Stimulated activated CD8-positive, alpha-beta memory T cell treated with anti-CD3 and anti-CD28 coated beads, Interleukin-12 subunit alpha, Interleukin-12 subunit beta, amount 100 ng/mL, for 1 hour (primary cell): ENCODE data around the gene PNPLA1.
"Not testable (repeated sequence)": the region's sequence is repeated elsewhere in the genome, so short reads cannot be mapped to it uniquely, and the experiment has no call there.

ENCODE experiments used
- DNase-seq: peaks from one replicate; pipeline ENCODE4 v3.0.0-alpha.2; 2020; ENCODE audit warnings: low read depth

PNPLA1 gene

GRCh38 chr6:36336208-36336710 lies 66.4 kb downstream of the PNPLA1 start:
- no peak for DNase-seq

GRCh38 chr6:36336779-36337241 lies 67.0 kb downstream of the PNPLA1 start, which contains the start of gene BNIP5:
Gene BNIP5 (minus strand): TSS chr6:36336888. CDS start chr6:36330690, 6,198 bp downstream.
- DNase-seq, result no peak

DNA sequence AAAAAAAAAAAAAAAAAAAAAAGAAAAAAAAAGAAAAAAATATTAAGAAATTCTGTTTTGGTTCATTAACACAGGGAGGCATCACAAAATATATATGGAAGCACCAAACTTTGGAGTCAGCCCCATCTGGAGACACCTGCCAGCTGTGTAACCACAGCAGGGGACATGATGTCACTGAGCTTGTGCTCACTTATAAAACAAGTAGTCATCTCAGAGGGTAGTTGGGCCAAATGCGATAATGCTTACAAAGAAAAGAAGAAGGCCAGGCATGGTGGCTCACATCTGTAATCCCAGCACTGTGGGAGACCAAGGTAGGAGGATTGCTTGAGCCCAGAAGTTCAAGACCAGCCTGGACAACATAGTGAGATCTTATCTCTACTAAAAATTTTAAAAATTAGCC lies 68.0 kb downstream of the PNPLA1 start:
- no peak for DNase-seq

DNA sequence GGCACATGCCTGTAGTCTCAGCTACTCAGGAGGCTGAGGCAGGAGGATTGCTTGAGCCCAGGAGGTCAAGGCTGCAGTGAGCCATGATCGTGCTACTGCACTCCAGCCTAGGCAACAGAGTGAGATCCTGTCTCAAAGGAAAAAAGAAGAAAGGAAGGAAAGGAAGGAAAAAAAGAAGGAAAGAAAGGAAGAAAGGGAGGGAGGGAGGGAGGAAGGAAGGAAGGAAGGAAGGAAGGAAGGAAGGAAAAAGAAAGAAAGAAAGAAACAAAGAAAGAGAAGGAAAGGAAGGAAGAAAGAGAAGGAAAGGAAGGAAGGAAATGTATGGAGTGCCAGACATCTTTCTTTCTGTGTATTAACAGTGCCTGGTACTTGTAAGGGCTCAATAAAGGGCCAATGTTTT lies 68.4 kb downstream of the PNPLA1 start:
- not testable (repeated sequence) for DNase-seq

DNA sequence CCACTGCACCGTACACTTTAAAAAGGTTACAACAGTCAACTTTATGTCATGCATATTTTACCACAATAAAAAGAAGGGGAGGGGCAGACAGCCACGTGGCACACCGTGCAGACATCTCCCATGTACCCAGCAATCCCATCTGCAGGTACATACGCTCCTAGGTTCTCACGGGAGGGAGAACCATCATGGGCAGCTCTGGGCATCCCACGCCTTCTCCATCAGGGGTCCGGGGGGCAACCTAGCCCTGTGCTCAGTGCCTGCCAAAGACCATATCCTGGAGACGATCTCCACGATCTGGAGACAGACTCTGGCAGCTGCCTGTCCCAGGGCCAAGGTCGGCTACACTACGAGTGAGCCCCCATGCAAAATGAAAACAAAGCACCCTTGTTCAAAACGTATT lies 69.3 kb downstream of the PNPLA1 start:
- no peak for DNase-seq

DNA sequence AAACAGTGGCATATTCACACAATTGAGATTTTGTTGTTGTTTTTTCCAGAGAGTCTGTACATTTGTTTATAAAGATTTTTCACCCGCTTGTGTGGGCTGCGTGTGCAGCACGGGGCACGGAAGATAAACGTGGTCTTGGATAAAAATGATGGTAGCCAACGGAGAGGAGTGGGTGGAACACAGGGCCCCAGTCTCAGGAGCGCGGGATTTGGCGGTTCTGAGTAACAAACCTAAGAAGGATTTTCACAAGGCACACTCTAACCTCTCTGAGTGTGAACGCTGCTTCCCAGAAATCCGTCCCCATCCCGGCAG lies 70.4 kb downstream of the PNPLA1 start:
- DNase-seq, result no peak

DNA sequence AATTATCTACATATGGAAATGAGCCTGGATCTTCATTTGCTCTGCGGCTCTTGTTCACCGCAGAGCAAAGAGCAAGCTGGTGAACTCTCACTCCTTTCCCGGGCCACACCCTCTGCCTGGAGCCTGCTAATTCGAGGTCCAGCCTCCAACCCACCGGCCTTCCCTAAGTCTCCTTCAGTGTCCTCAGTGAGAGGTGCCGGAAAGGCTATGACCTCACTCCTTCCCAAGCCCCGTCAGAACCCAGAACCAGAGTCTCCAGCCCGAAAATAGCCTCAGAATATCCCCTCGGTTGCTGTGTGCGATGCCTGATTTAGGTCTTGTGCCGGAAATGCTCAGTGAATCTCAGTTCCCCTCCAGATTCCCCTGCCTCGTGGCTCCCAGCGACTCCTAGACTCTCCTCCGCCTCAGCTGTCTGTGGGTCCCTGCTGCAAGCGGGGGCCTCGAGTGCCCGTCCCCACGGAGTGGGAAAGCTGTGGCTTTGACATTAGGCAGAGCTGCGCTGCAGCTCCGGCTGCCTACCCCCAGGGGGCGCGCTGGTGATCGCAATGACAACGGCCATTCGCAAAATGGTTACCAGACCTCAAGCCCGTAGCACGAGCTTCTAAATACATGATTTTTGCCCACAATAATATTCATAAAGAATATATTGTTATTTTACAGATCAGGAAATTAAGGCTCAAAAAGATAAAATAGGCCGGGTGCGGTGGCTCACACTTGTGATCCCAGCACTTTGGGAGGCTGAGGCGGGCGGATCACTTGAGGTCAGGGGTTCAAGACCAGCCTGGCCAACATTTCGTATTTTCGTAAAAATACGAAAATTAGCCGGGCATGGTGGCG lies 71.0 kb downstream of the PNPLA1 start:
- peak; percentile 49 for DNase-seq

DNA sequence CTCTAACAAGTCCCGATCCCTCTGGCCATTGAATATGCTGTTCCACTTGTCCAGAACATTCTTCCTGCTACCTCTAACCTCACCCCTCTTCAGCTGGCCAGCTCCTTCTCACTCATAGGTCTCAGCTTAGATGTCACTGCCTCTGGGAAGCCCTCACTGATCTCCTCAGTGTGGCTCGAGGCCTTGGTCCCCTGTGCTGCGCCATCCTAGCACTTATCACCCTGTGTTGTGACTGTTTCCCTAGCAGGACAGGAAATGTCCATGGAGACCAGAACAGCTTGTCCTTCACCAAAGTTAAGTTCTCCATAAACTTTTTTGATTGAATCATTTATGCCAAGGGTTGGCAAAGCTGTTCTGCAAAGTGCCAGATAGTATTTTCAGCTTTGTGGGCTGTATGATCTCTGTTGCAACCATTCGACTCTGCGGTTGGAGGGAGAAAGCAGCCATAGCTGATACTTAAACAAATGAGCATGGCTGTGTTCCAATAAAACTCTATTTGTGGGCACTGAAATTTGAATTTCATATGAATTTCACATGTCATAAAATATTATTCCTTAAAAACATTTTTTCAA lies 73.3 kb downstream of the PNPLA1 start:
- no peak for DNase-seq

DNA sequence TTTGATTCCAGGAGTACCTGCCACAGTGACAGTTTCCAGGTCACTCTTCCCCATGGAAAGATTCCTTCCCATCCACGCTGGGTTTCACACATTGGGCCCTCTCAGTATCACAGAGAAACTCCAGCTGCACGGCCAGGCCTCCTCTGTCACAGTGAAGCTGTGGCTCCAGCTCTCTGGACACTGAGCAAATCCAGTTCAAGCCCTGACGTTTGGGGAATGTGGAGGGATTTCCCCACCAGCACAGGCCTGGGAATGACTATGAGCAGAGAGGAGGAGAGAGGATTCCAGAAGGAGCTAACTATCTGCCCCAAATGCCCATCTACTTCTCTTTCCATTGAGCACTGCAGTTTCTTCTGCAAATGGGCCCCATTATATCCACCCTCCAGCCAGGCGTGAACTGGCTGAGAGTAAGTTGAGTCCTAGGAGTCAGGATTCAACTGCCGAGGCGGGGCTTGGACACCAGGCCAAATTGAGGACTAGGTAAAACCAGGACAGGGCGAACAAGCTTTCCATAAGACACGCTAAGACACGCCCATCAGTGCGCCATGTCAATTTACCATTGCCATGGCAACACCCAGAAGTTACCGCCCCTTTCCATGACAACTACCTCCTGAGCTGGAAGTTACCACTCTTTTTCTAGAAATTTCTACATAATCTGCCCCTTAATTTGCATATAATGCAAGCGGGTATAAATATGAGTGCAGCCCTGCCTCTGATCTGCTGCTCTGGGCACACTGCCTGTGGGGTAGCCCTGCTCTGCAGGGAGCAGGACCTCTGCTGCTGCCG lies 76.0 kb downstream of the PNPLA1 start:
- DNase-seq, result no peak

- no peak for DNase-seq
Measured at GRCh38 chr6:36346486-36347273, 76.8 kb downstream of the PNPLA1 start.

GRCh38 chr6:36347621-36348020 lies 77.8 kb downstream of the PNPLA1 start:
- no peak for DNase-seq

- DNase-seq, result no peak
Measured at GRCh38 chr6:36349240-36349639, 79.4 kb downstream of the PNPLA1 start.

DNA sequence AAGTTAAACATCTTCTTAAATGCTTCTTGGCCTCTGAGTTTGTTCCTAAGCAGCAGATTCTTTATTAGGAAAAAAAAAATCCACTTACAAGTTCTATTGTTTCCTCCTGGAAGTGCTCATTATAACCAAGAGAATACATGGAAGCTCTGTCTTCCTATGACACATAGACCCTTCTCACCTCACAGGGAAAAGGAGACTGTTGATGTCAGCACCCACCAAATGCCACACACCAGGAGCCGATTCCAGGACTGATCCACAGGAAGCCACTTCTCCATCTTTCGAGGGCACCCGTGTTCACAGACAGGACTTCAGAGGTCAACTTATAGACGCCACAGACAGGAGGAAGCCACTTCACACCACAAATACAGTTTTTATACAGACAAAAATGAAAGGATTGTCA lies 80.2 kb downstream of the PNPLA1 start:
- DNase-seq, result no peak

DNA sequence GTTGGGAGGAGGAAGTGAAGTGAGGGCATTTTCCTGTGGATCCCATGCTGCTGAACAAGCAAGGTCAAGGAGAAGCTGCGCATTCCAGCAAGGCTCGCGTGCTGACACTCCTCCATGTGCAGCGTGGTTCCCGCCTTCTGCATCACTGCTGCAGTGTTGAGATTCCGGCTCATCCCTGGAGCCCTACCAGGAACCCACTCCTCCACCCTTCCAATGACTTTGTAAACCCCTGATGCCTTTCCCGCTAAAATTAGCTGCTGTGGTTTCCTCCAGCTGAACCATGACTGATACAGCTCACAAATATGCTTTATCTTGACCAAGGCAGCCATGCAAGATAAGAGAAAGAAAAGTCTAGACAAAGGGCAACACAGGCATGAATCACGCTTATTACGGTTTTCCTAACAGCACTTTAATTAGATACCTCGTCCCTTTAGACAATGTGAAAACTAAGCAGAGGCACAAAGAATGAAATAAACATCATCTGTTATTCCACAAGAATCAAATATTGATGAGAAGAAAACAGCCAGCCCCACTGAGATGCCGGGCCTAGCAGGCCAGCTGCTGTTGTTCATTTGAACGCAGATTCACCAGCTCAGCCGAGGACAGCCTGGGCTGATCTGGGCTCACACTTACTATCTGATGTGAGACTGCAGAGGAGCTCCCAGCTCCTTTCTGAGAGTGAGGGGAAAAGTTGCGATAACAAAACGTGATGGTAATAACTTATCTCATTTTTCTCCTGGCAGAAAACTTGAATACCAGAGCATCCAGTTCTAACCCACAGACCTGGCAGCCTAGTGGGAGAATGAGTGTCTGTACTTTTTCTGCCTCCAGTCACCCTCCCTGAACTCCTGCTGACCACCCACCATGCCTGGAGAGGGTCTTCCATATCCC lies 81.1 kb downstream of the PNPLA1 start:
- no peak for DNase-seq

DNA sequence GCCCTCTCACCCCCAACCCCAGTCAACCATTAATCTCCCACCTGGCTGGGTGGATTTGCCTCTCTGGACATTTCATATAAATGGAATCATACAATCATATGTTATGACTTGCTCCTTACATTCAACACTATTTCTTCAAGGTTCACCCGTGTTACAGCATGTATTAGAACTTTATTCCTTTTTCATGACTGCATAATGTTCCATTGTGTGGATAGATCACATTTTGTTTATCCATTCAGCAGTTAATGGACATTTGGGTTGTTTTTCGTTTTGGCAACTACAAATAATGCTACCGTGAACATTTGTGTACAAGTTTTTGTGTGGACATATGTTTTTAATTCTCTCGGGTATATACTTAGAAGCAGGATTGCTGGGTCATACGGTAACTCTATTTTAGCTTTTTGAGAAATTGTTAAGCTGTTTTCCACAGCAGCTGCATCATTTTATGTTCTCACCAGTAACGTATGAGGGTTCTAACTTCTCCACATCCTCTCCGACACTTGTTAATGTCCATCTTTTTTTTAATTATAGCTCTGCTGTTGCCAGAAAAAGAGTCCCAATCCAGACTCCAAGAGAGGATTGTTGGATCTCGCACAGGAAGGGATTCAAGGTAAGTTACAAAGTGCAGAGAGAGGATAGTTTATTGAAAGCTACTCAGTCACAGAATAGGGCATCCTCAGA lies 82.8 kb downstream of the PNPLA1 start:
- no peak for DNase-seq

DNA sequence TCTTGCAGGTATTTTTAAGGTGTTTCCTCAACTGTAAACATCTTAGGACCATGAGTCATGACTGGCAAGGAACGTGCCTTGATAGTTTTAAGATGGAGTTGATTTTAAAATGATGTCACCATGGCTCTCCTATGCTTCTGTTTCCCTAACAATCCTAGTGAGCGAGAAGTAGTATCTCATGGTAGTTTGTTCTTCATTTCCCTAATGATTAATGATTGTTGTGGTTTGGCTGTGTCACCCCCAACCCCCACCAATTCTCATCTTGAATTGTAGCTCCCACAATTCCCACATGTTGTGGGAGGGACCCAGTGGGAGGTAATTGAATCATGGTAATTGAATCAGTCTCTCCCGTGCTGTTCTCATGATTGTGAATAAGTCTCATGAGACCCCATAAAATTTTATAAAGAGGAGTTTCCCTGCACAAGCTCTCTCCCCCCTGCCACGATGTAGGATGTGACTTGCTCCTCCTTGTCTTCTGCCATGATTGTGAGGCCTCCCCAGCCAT lies 83.6 kb downstream of the PNPLA1 start:
- no peak for DNase-seq

- no peak for DNase-seq
Measured at GRCh38 chr6:36355819-36356218, 86.0 kb downstream of the PNPLA1 start.

DNA sequence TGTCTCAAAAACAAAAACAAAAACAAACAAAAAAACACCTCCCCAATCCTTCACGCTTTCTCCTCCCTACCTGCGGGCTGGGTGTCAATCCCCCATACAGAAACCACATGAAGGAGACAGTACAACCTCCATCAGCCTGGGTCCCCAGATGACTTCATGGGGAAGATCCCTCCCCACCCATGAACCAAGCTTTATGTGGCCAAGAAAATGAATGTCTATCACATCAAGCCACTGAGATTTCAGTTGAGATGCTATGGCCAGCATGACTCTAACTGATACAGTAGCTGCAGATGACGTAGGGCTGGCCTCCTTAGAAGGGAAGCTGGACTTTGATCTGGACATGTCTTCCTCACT lies 88.0 kb downstream of the PNPLA1 start:
- DNase-seq, result no peak
